HepG2 (cell line): Measurements from ENCODE around the gene COX7A1. TPM values are rescaled to one million over a fixed set of nuclear protein-coding genes. Genes with fewer than 3 reads are reported as not detected.

ENCODE experiments used
- ATAC-seq: fragments of 200-7000 bp; cut with Tn5 transposase; 3 replicates; pipeline ENCODE4 v1.9.1; 2020; ENCODE audit warnings: mild to moderate bottlenecking, moderate library complexity
- BruUV-seq: library from RNA; stranded (reverse); fragments of 400-500 nt; replicated peaks from 2 replicates; lab custom pipeline; 2021; lab: Mats Ljungman, UMichigan
- CTCF ChIA-PET: fragments of 300-600 bp; formaldehyde crosslinking; extraction: SDS; loops from one replicate; lab custom pipeline; 2021; ENCODE audit warnings: low total read pairs, inconsistent platforms, low intra/inter-chr PET ratio; lab: Yijun Ruan, JAX
- POLR2A ChIA-PET: fragments of 350-600 bp; sonication (Branson Sonifier 250); formaldehyde crosslinking; loops from one replicate; lab custom pipeline; 2020; ENCODE audit warnings: antibody characterized with exemption, inconsistent platforms; lab: Yijun Ruan, JAX
- DNase-seq: peaks from one replicate; pipeline ENCODE4 v3.0.0-alpha.2; 2015; ENCODE audit warnings: low spot score
- FAIRE-seq: peaks from 3 replicates; lab custom pipeline; 2011; peaks lifted over from hg19 to GRCh38; lab: Jason Lieb, UNC
- H2AFZ ChIP-seq: one replicate; pipeline ENCODE4 v1.6.1; 2011; ENCODE audit warnings: low read length, inconsistent platforms
- H3K27ac ChIP-seq: fragments of 300-600 bp; 3 replicates; pipeline ENCODE4 v1.8.0; 2011; ENCODE audit warnings: mixed run types, mild to moderate bottlenecking, mixed read lengths, low read length, inconsistent platforms; ENCODE audit not compliant: insufficient read depth; ENCODE audit errors: extremely low read length
- H3K27me3 ChIP-seq, 2 experiments: fragments of 200-600 bp in 1 of 2; 2 replicates in 1 of 2; 3 replicates in 1 of 2; pipeline versions ENCODE4 v1.6.0 to v1.8.0; 2011; ENCODE audit warnings: low read length in 2 of 2, mild to moderate bottlenecking in 2 of 2, moderate library complexity in 2 of 2, inconsistent platforms in 1 of 2; ENCODE audit not compliant: insufficient read depth in 2 of 2, control insufficient read depth in 1 of 2
- H3K36me3 ChIP-seq, 2 experiments: fragments of 200-600 bp in 1 of 2; replicated peaks in 1 of 2; 2 replicates in 1 of 2; 3 replicates in 1 of 2; pipeline versions ENCODE4 v1.5.1 to v1.8.0; 2011; ENCODE audit warnings: low read length in 2 of 2, inconsistent platforms in 1 of 2; ENCODE audit not compliant: insufficient read depth in 2 of 2, control insufficient read depth in 1 of 2
- H3K4me1 ChIP-seq: 2 replicates; pipeline ENCODE4 v1.5.1; 2012; ENCODE audit warnings: low read length, inconsistent platforms; ENCODE audit not compliant: insufficient read depth
- H3K4me2 ChIP-seq: 2 replicates; pipeline ENCODE4 v1.6.0; 2011; ENCODE audit warnings: low read depth, low read length, inconsistent platforms
- H3K4me3 ChIP-seq, 3 experiments: fragments of 200-600 bp in 1 of 3; sonication (generic), shearing (Covaris generic) in 1 of 3; replicated peaks in 1 of 3; 2 replicates each; pipeline ENCODE4 v1.5.1; 2011 to 2016; ENCODE audit warnings: low read length in 3 of 3, inconsistent platforms in 2 of 3, low read depth in 2 of 3, mild to moderate bottlenecking in 2 of 3, control low read depth in 1 of 3, mixed read lengths in 1 of 3; ENCODE audit not compliant: insufficient read depth in 1 of 3
- H3K79me2 ChIP-seq: one replicate; pipeline ENCODE4 v1.6.1; 2011; ENCODE audit warnings: low read length, inconsistent platforms; ENCODE audit not compliant: insufficient read depth
- H3K9ac ChIP-seq: 2 replicates; pipeline ENCODE4 v1.6.0; 2011; ENCODE audit warnings: mild to moderate bottlenecking, low read depth, low read length, inconsistent platforms; ENCODE audit not compliant: insufficient read depth
- H3K9me3 ChIP-seq: 2 replicates; pipeline ENCODE4 v1.5.1; 2012; ENCODE audit warnings: mild to moderate bottlenecking, low read length
- H4K20me1 ChIP-seq: 2 replicates; pipeline ENCODE4 v1.6.0; 2011; ENCODE audit warnings: inconsistent platforms, mild to moderate bottlenecking, low read length, moderate library complexity; ENCODE audit not compliant: insufficient read depth
- NFYB ChIP-seq: sonication (generic); formaldehyde crosslinking; IDR thresholded peaks from 2 replicates; pipeline ENCODE4 v1.4.0; 2020; ENCODE audit warnings: missing genetic modification reagents
- NKX3-1 ChIP-seq: sonication (generic); formaldehyde crosslinking; IDR thresholded peaks from 2 replicates; pipeline ENCODE4 v1.5.0; 2020; ENCODE audit warnings: missing genetic modification reagents
- NPAS2 ChIP-seq: sonication (generic); formaldehyde crosslinking; IDR thresholded peaks from 2 replicates; pipeline ENCODE4 v1.8.0; 2022; ENCODE audit warnings: mild to moderate bottlenecking, missing genetic modification reagents, borderline replicate concordance
- ZNF629 ChIP-seq: sonication (generic); formaldehyde crosslinking; conservative IDR thresholded peaks from 2 replicates; pipeline ENCODE4 v1.5.0; 2020; ENCODE audit warnings: missing genetic modification reagents
- ZSCAN20 ChIP-seq: sonication (generic); formaldehyde crosslinking; IDR thresholded peaks from 2 replicates; pipeline ENCODE4 v1.4.0; 2020; ENCODE audit warnings: missing genetic modification reagents, mild to moderate bottlenecking, borderline replicate concordance
- ZSCAN22 ChIP-seq: sonication (generic); formaldehyde crosslinking; IDR thresholded peaks from 2 replicates; pipeline ENCODE4 v1.4.0; 2020; ENCODE audit warnings: mild to moderate bottlenecking, missing genetic modification reagents
- WGBS: methylation state at CpG from one replicate; pipeline ENCODE4 v1.1.6; 2017; ENCODE audit warnings: low lambda C conversion rate; 5-methylcytosine and 5-hydroxymethylcytosine counted together
- in situ Hi-C: cut with HindIII; loops from 2 replicates; pipeline ENCODE4 v1.10.0; 2017; ENCODE audit warnings: low pct_unique_long_range_greater_than_20kb; ENCODE audit not compliant: extremely low pct_ligation_motif_present
- intact Hi-C: fragments of 100-400 bp; cut with micrococcal nuclease; formaldehyde crosslinking; loops from one replicate; pipeline ENCODE4 v1.10.0; 2022; ENCODE audit not compliant: unreplicated experiment
- polyA plus RNA-seq, 8 experiments: library from polyadenylated mRNA; depleted of rRNA in 3 of 8; stranded (reverse) in 7 of 8; unstranded in 1 of 8; fragments of >200 nt; fragmentation: Illumina TruSeq in 4 of 8; extraction: Trizol in 4 of 8; gene quantifications; 2 replicates each; pipeline versions ENCODE4 v1.2.1 to v1.2.3, GENCODE V29; 2011 to 2016; ENCODE audit warnings: low read depth in 4 of 8, missing spikeins in 1 of 8, mixed read lengths in 1 of 8; ENCODE audit not compliant: insufficient read depth in 1 of 8
- total RNA-seq, 5 experiments: library from RNA; depleted of rRNA; stranded (reverse); fragments of >200 nt; fragmentation: Illumina TruSeq; extraction: Trizol; gene quantifications; 2 replicates each; pipeline ENCODE4 v1.2.3, GENCODE V29; 2016; ENCODE audit warnings: low read depth in 1 of 5
- TF ChIP-seq, protein P1 (sequence below): sonication (generic); formaldehyde crosslinking; IDR thresholded peaks from 2 replicates; pipeline ENCODE4 v1.4.0; 2020; ENCODE audit warnings: missing genetic modification reagents

Gene COX7A1
- total and polyA plus RNA-seq, 2 of the 13 experiments (the other 11 are each of a cell fraction or from before 2014, with no cell fraction given), result not detected

DNA sequence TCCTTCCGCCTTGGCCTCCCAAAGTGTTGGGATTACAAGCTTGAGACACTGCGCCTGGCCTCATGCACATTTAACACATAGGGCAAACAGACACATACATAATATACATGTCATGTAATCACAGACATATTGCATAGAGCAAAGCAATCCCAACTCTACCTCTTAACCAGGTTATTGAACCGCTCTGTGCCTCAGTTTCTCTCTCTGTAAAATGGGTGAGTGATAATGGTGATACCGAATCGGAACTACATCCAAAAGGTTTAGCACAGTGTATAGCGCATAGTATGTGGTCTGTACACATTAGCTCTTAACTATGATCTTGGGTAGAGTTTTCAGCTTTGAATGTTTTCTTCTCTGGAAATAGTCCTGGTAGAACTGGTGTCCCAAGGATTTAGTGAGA, 7.6 kb downstream of the COX7A1 start:
- Histone ChIP-seq H4K20me1 (peaks cover 8% of the 10 kb centered on the region), H3K79me2 (peaks cover 16% of the 10 kb centered on the region), H3K36me3 (peaks cover 28 to 50% of the 10 kb centered on the region in 2 experiments), H3K27me3 (no peaks in the 10 kb centered on the region; a peak in 1 of 5 replicates), H3K4me3 (no peak overlapping the region), H3K9ac (no peak overlapping the region), H2AFZ (no peak overlapping the region), H3K4me1 (peaks cover 9% of the 10 kb centered on the region), H3K27ac (no peak overlapping the region)
- in situ Hi-C loops, result no loop called here
- DNase-seq (no peak), ATAC-seq (no peak), FAIRE-seq (no peak)
- 97% methylated on average over 6 of the region's 6 CpGs for WGBS
- no TSS peak for BruUV-seq
- ChIA-PET POLR2A (interaction anchor here (1.3 kb wide), 1 partner anchor 30 kb away, joined by 5 read pairs; the partner anchor contains the start of genes POLR2I and TBCB), CTCF (no interaction called here)
- no peak for TF ChIP-seq NKX3-1 (CRISPR knock-in tag)
- TF ChIP-seq, protein P1, sequence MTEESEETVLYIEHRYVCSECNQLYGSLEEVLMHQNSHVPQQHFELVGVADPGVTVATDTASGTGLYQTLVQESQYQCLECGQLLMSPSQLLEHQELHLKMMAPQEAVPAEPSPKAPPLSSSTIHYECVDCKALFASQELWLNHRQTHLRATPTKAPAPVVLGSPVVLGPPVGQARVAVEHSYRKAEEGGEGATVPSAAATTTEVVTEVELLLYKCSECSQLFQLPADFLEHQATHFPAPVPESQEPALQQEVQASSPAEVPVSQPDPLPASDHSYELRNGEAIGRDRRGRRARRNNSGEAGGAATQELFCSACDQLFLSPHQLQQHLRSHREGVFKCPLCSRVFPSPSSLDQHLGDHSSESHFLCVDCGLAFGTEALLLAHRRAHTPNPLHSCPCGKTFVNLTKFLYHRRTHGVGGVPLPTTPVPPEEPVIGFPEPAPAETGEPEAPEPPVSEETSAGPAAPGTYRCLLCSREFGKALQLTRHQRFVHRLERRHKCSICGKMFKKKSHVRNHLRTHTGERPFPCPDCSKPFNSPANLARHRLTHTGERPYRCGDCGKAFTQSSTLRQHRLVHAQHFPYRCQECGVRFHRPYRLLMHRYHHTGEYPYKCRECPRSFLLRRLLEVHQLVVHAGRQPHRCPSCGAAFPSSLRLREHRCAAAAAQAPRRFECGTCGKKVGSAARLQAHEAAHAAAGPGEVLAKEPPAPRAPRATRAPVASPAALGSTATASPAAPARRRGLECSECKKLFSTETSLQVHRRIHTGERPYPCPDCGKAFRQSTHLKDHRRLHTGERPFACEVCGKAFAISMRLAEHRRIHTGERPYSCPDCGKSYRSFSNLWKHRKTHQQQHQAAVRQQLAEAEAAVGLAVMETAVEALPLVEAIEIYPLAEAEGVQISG, result no peak
- no peak for TF ChIP-seq NFYB
- peak; percentile 82 for TF ChIP-seq ZNF629 (CRISPR knock-in tag)
- TF ChIP-seq, all 625 proteins: peak for 1
- Histone ChIP-seq H3K9me3 (no peaks in the 10 kb centered on the region), H3K4me2 (no peak overlapping the region)
- intact Hi-C loops, result no loop called here

DNA sequence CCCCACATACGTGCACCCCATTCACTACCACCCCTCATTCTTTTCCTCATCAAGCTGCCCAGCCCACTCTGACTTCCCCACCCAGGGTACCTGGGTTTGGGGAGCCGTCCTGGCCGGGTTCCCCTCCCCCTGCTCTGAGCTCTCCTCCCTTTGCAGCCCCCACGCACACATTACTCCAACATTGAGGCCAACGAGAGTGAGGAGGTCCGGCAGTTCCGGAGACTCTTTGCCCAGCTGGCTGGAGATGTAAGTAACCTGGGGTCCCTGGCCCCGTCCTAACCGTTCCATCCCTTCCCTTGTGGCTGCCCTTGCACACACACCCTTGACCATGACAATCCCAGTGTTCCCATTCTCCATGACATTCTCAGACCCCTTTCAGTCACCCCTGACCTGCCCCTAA, 9.8 kb downstream of the COX7A1 start:
- Histone ChIP-seq H3K27me3 (no peaks in the 10 kb centered on the region; a peak in 1 of 5 replicates), H3K36me3 (peaks cover 23 to 35% of the 10 kb centered on the region in 2 experiments), H2AFZ (no peak overlapping the region), H3K9me3 (no peaks in the 10 kb centered on the region), H3K4me1 (peaks cover 9% of the 10 kb centered on the region), H4K20me1 (peaks cover 8% of the 10 kb centered on the region), H3K4me3 (no peak overlapping the region), H3K27ac (no peak overlapping the region), H3K9ac (no peak overlapping the region), H3K4me2 (no peak overlapping the region), H3K79me2 (peaks cover 16% of the 10 kb centered on the region)
- 98% methylated on average over 9 of the region's 9 CpGs for WGBS
- BruUV-seq, result no TSS peak
- in situ Hi-C loops (no loop called here), intact Hi-C loops (no loop called here)
- ATAC-seq (no peak), FAIRE-seq (no peak), DNase-seq (no peak)
- ChIA-PET POLR2A (no interaction called here), CTCF (no interaction called here)
- TF ChIP-seq ZSCAN22 (CRISPR knock-in tag) (no peak), NPAS2 (no peak), ZSCAN20 (CRISPR knock-in tag) (no peak)
